Measurements from ENCODE around the gene SLAMF9.
"Not testable (repeated sequence)": the region's sequence is repeated elsewhere in the genome, so short reads cannot be mapped to it uniquely, and the experiment has no call there.

DNA sequence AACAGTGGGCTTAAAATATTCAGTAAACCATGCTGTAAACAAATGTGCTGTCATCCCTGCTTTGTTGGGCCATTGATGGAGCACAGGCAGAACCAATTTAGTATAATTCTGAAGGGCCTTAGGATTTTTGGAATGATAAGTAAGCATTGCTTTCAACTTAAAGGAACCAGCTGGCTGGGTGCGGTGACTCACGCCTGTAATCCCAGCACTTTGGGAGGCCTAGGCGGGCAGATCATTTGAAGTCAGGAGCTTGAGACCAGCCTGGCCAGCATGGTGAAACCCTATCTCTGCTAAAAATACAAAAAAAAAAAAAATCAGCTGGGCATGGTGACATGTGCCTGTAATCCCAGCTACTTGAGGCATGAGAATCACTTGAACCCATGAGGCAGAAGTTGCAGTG, 50.0 kb downstream of the SLAMF9 start:
- TF ChIP-seq ZNF274 (IDR thresholded peaks at IDR 0.05; ENCODE audit: low read depth, low read length); YY1 (IDR thresholded peaks at IDR 0.05; ENCODE audit: insufficient read depth, insufficient read length): not testable (repeated sequence)
